T-helper 1 cell (primary cell): ENCODE measurements around the gene ANXA11.

Experiments
- DNase-seq, 5 donors: peaks; one replicate each; pipeline ENCODE4 v3.0.0-alpha.2; 2012 to 2020

The ANXA11 gene

DNA sequence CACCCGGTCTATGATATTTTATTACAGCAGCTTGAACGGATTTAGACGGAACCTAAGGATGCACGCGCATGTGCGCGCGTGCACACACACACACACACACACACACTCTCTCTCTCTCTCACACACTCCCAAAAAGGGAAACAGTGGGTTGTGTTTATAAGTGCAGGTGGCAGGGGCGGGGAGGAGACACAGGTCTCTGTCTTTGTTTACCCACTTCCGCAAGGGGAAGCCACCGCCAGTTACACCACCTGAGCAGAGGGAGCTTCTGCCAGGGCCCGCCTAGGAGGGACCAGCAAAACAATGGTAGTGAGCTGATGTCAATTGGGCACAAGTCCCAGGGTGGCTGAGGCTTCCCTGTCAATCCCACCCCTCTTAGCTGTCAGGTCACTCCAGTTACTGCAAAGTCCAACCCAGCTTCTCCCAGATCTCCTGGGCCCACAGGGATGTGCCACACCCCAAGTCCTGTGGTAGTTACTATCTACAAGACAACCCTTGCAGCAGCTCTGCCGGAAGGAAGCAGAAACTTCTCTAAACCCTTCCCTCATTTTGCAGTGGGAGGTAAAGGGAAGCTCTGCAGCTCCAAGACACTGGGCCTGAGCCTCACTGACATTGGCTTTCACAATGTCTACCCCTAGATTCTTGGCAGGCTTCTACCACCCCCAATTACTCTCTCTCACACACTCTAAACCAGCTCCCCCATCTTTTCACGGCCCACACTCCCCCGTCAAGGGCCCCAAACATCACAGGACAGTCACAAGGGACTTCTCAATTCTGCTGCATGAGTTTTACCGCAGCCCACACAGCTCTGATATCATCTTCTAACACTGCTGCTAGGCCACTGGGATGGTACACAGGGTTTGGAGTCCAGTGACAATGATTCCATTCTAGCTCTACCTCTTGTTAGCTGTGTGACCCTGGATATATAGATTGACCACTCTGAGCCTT, 17.6 kb downstream of the ANXA11 start:
- peak; percentile 61 to 92 (median 78) for DNase-seq

DNA sequence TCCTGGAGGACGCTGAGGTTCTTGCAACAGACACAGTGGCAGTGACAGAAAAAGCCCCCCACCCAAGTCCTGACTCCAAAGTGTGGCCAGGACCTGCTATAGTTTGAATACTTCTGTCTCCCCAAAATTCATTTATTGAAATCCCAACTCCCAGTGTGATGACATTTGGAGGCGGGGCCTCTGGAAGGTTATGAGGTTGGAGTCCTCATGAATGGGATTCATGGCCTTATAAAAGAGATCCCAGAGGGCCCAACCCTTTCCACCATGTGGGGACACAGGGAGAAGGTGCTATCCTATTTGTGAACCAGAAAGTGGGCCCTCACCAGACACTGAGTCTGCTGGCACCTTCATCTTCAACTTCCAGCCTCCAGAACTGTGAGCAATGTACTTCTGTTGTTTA, 18.3 kb downstream of the ANXA11 start:
- DNase-seq: no peak

DNA sequence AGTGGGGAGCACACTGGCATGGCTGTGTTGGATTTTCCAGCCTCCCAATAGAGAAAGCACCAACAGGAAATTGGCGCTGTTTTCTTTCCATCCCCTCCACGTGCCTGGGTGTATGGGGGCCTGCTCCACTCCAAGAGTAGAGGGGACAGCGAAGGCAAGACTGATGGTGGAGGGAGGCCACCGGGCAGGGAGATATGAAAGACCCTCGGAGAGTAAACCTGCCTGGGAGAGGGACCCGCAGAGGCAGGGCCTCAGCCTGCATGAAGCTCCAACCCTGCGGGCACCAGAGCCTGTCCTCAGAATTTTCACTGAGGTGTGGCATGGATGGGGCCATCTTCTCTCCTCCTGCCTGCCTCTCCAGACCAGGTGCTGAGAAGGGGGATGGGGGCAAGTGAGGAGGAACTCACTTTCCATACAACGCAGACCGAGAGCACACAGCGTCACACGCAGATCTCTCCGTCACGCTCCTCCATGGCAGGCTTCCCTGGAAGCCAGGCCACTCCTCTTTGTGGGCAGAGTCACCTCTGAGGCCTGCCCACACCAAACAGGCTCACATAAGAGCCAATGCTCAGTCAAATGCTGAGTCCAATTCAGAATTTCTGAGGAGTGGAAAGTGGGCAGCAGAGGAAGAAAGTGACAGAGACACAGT, 18.8 kb downstream of the ANXA11 start:
- no peak for DNase-seq

DNA sequence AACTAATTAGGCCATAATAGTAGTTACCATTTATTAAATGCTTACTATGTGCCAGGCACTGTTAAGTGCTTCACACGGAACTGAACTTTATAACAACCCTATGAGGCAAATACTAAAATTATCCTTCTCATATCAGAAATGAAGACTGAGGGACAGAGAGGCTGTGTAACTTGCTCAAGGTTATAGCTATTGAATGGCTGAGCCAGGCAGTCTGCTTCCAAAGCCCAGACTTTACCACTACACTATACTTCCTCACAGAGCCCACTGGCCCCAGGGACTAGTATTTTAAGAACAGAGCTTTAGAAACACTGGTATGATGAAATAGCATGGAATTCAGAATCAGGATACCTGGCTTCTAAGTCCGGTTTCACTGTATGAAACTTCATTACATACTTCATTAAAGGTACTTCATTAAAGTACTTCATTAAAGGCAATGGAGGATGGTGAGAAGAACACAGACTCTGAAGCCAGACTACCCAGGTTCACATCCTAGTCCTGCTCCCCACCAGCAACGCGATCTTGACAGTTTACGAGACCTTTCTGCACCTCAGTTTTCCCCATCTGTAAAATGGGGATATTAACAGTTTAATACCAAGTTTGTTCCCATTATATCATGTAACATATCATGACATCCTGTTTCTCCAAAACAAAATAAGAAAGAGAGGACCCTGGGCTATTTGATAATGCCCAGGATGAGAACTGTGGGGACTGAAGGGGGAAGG, 19.6 kb downstream of the ANXA11 start:
- no peak for DNase-seq

- no peak for DNase-seq
Measured at GRCh38 chr10:80184291-80184690, 21.0 kb downstream of the ANXA11 start.

DNA sequence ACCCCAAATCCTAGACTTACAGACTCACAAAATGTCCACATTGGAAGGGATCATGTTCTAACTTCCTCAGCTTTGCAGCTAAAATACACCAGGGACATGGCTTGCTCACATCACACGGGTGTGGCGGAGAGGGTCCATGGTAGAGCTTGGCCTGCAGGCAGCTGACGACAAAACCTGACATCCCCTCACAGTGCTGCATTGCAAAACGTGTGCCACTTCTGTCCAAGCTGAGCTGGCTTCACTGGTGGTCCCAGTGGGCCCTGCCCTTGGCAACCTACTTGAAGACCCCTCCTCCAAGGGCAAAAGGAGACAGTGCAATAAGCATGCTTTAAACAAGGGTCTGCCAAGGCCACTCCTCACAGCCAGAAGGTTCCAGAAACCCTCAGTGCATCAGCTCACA, 21.9 kb downstream of the ANXA11 start:
- no peak for DNase-seq

DNA sequence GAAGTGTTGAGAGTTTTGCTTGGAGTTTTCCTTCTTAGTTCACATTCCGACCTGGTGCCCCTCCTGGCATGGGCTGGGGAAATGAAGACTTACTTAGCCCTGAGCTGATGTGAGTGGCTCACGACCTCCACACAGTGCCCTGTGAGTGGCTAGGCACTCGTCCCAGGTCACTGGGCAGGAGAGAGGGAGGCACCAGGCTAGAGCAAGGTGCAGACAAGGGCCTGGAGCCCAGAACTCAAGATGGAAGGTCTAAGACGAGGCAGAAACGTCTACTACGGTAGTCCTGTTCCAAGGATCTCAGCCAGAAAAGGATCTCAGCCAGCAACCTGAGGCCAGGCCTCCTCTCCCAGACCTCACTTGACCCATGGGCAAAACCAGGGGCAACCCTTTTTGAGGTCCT, 22.4 kb downstream of the ANXA11 start:
- DNase-seq: no peak

DNA sequence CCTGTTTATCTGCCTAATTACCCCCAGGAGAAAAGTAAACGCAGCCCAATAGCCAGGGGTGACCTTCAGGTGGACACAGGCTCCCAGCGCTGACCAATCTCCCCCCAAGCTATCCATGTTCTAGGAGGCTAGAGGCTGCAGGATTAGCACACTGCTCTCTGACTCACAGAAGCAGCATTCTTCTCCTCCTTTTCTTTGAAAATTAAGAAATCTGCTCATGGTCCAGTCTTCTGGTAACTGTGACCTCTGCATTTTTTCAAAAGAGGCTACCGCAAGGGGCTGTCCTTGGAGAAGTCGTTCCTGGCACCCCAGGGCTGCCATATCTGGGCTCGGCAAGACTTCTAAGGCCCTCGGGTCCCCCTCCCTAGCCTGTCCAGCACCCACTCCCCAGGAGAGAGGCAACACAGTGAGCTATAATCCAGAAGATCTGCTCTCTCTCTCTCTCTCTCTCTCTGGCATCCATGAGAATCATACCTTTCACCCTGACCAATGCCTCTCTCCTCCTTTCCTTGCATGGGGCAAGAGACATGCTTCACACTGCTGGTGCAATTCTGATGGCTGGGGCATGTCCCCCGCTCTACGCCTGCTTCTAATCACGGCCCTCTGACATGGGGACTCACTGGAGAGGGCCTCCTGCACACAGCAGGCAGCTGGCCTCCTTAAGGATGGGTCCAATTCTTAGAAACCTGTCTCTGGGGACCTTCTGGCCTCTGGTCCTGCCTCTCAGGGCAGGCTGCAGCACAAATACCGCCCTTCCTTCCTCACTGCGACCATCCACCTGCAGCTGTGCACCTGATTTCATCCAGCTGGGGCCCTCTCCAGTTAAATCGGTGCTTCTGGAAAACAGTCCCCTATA, 27.3 kb downstream of the ANXA11 start:
- no peak for DNase-seq

DNA sequence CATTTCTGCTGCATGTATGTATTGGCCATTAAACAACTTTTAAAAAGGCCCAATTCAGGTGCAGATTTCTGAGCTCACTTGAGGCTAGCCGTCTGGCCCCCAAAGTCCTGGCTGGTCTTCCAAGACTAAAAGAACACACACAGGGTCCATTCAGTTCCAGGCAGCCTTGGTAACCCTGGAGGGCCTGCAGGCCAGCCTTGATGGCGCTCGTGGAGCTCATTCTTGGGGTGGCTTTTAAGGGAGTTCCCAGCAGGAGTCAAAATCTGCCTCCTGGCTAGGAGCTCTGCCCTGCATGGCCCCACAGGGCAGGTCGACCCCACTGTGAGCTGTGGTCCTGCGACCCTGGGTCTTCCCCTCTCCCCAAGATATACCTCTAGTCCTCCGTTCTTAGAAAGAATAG, 28.8 kb downstream of the ANXA11 start:
- DNase-seq: no peak

GRCh38 chr10:80174641-80175395, 30.5 kb downstream of the ANXA11 start:
- no peak for DNase-seq

GRCh38 chr10:80173466-80173865, 31.9 kb downstream of the ANXA11 start:
- no peak for DNase-seq

GRCh38 chr10:80172896-80173295, 32.4 kb downstream of the ANXA11 start:
- no peak for DNase-seq

DNA sequence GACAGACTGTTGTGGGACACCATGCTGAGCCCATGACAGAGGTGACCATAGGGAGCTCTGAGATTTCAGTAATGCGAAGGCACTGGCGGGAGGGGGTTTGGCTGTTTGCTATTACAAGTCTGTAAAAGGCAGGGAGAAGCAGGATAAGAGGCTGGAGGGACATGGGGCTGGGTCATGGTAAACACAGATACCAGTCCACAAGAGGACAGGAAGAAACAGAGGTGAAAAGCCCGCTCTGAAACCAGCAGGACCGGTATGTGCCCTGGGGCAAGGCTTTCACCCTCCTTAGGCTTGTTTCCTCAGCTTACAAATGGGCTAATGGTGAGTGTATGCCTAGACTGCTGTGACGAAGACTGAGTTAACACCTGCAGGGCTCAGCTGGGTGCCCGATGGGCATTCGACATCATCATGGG, 34.1 kb downstream of the ANXA11 start:
- DNase-seq: no peak

- DNase-seq: no peak
Measured at GRCh38 chr10:80170641-80171040, 34.7 kb downstream of the ANXA11 start.

DNA sequence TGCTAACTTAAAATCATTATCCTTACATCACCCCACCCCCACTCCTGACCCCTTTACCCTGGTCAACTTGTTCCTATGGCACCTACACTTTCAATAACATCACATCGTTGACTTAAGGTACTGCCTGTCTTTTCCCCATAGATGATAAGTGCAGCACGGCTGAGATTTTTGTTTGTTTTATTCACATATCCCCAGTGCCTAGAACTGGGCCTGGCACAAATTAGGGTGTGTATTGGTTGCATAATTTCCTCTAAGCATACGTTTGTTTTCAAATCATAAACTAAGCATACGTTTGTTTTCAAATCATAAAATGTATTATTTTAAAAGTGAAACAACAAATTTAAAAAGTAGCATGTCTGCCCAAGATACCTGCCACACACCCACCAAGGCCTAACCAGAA, 35.3 kb downstream of the ANXA11 start:
- no peak for DNase-seq

DNA sequence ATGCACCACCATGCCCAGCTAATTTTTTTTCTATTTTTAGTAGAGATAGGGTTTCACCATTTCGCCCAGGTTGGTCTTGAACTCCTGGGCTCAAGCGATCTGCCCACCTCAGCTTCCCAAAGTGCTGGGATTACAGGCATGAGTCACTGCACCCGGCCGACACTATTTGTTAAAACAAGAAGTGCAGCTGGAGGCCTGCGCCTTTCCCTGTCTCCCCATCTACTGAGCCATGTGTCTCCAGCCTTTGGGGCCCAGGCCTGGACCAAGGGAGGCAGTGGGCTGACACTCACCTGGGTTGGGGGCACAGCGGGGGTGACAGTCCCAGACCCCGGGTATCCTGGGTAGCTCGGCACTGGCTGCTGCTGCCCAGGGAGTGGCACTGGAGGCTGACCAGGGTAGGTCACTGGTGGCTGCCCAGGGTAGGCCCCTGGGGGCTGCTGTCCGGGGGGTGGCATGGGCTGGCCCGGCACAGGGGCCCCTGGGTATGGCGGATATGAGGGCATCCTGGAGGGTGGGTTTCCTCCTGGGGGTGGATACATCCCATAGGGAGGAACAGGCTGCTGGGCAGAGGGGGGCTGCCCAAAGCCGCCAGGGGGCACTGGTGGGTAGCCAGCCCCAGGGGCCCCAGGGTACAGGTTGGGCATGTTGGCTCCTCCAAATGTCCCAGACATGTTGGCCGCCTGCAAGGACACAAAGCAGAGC, 36.5 kb downstream of the ANXA11 start:
- peak in 2 of 5 donors; percentile 19 to 20 for DNase-seq

- no peak for DNase-seq
Measured at GRCh38 chr10:80168162-80168511, 37.2 kb downstream of the ANXA11 start.

DNA sequence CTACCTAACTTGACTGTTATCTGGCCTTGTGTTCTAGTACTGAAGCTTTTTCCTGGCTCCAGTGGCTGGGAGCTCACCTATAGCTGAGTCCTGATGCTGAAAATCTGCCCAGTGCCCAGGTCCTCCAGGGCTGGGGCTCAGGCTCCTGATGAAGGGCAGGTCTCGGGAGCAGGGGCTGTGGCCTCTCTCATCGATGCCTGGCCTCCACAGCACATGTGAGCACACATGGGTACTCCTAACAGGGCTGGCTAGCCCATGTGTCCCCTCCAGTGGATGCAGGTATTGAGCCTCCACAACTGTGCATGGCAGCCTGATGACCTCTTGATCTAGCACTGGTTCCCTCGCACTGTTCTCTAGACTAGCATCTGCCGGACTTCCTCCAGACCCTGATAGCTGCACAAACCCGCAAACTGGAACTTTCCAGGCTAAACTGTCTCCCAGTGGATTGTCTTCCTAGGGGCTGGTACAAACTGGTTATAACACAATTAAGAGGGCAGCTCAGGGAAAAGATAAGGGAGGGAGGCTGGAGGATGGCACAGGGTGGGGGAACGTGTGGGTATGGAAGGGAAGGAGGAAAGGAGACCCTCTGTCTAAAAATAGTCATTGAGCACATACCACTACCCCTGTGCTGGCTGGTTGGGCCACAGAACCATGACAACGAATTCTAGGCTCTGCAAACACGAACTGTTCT, 37.7 kb downstream of the ANXA11 start:
- no peak for DNase-seq

DNA sequence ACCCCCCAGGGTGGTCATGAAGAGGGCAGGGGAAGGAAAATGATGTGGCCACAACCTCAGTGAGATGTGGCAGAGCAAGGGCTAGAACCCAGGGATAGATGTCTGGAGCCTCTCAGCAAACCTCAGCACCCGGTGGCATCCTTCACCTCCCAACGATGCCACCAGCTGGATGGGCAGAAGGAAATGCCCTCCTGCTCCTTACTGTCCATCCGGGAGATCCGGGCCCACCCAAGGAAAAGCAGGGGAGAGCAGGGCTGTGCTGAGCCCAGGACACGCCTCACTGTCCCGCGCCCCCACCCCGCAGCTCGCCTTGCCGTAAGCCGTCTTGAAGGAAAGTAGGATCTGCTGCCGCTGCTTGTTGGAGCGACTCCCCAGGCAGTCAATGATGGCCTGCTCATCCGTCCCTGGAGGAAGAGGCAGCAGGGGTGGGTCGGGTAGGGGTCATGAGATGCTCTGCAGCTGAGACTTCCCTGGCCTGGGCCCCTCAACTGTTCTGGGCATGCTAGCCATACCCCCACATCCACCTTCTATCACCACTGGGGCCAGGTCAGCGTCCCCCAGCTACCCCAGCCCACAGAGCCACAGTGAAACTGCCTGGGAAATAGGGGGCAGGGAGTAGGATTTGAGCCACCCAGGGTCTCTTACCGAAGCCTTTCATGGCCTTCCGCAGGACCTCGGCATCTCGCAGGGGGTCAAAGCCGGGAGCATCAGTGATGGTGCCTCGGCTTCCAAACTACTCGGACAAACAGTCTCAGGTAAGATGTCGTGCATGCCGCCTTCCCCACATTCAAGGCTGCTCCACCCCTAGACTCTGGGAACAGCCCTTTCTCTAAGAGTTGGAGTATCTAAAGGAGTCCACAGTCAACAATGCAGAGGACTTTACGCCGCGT, 38.5 kb downstream of the ANXA11 start:
- DNase-seq: no peak

DNA sequence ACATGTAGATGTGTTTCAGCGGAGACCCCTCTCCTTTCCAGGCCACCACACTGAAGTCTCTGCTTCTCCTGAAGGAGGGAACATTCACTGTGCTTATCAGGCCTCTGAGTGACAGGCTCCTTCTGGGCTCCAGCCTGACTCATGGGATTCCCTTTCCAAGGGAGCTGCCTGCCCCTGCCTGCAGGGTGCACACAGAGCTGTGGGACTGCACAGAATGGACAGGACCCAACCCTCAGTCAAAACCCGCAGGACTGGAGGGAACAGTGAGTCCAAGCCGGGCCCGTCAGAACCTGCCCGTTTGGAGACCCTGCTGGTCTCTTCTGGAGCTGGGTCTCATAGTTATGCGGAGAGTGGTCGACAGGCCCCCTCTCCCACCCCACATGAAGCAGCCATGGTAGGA, 40.2 kb downstream of the ANXA11 start:
- no peak for DNase-seq
